Testis (tissue), 2 donors: ENCODE results near the gene TOMM7.

Experiments
- CTCF ChIP-seq, 3 experiments: fragments of 450-650 bp in 2 of 3; fragments of 200-600 bp in 1 of 3; sonication (generic) in 1 of 3; IDR thresholded peaks; one replicate each; pipeline ENCODE4 v1.5.1; 2016 to 2019; ENCODE audit warnings: antibody characterized with exemption in 3 of 3, mild to moderate bottlenecking in 2 of 3, moderate library complexity in 1 of 3
- POLR2A ChIP-seq: fragments of 450-650 bp; IDR thresholded peaks from one replicate; pipeline ENCODE4 v1.6.1; 2017; ENCODE audit warnings: antibody characterized with exemption, mild to moderate bottlenecking, moderate library complexity

GRCh38 chr7:22868509-22868908, 45.9 kb upstream of the TOMM7 start:
- TF ChIP-seq CTCF (IDR thresholded peaks at IDR 0.05) (no peak), POLR2A (no peak)
